Esophagus muscularis mucosa (tissue), 4 donors: Measurements from ENCODE around the gene DDO. TPM values are rescaled to one million over a fixed set of nuclear protein-coding genes. Genes with fewer than 3 reads are reported as not detected.
A peak's percentile ranks its signal among the peaks of the same experiment; 100 is the strongest.
"Not testable (repeated sequence)": the region's sequence is repeated elsewhere in the genome, so short reads cannot be mapped to it uniquely, and the experiment has no call there.

ENCODE experiments used
- DNase-seq: peaks from one replicate; pipeline ENCODE4 v3.0.0-alpha.2; 2017; ENCODE audit errors: extremely low spot score
- H3K27ac ChIP-seq, 4 donors: fragments of 200-600 bp; sonication (generic); replicated peaks in 1 of 4; 1 replicate in 3 of 4; 2 replicates in 1 of 4; pipeline ENCODE4 v1.5.1; 2016 to 2019; ENCODE audit warnings: mild to moderate bottlenecking in 1 of 4
- H3K27me3 ChIP-seq, 4 donors: fragments of 200-600 bp; sonication (generic); one replicate each; pipeline versions ENCODE4 v1.5.1 to v1.6.0; 2016 to 2019
- H3K36me3 ChIP-seq, 4 donors: fragments of 200-600 bp; sonication (generic); one replicate each; pipeline ENCODE4 v1.5.1; 2016 to 2019
- H3K4me1 ChIP-seq, 4 donors: fragments of 200-600 bp; sonication (generic); one replicate each; pipeline ENCODE4 v1.5.1; 2016 to 2019
- H3K4me3 ChIP-seq, 4 donors: fragments of 200-600 bp; sonication (generic); 1 replicate in 2 of 4; 2 replicates in 2 of 4; pipeline ENCODE4 v1.5.1; 2016 to 2019; ENCODE audit warnings: mild to moderate bottlenecking in 4 of 4, moderate library complexity in 1 of 4
- H3K9me3 ChIP-seq, 4 donors: fragments of 200-600 bp; sonication (generic); 1 replicate in 3 of 4; 2 replicates in 1 of 4; pipeline ENCODE4 v1.5.1; 2016 to 2019
- CTCF ChIP-seq, 3 experiments: fragments of 200-600 bp in 2 of 3; fragments of 450-650 bp in 1 of 3; sonication (generic) in 2 of 3; IDR thresholded peaks; one replicate each; pipeline ENCODE4 v1.5.1; 2017 to 2019; ENCODE audit warnings: antibody characterized with exemption in 3 of 3, mild to moderate bottlenecking in 2 of 3, moderate library complexity in 1 of 3
- EP300 ChIP-seq: sonication (generic); formaldehyde crosslinking; IDR thresholded peaks from one replicate; pipeline ENCODE4 v1.6.1; 2017; ENCODE audit warnings: antibody characterized with exemption
- POLR2A ChIP-seq: fragments of 450-650 bp; IDR thresholded peaks from one replicate; pipeline ENCODE4 v1.6.1; 2017; ENCODE audit warnings: antibody characterized with exemption, moderate library complexity, mild to moderate bottlenecking, low read depth
- POLR2AphosphoS5 ChIP-seq, 2 donors: sonication (generic); formaldehyde crosslinking; IDR thresholded peaks; one replicate each; pipeline ENCODE4 v1.6.1; 2017; ENCODE audit warnings: antibody characterized with exemption in 2 of 2
- WGBS: methylation state at CpG from one replicate; pipeline ENCODE4 v1.1.5; 2018; 5-methylcytosine and 5-hydroxymethylcytosine counted together
- intact Hi-C: fragments of 100-400 bp; cut with DNase I; formaldehyde crosslinking; loops from one replicate; pipeline ENCODE4 v1.15.1; 2023
- total RNA-seq, 4 donors: library from RNA; depleted of rRNA; stranded (reverse); fragments of >200 nt; gene quantifications; one replicate each; pipeline versions ENCODE4 v1.1.0 to v1.2.1, GENCODE V29; 2016

Gene DDO
- total RNA-seq, 4 donors from 2014 or later = 0.29 to 2.1 (median 1.1) TPM

- no peaks in the 10 kb centered on the region for H3K9me3 ChIP-seq
- no peaks in the 10 kb centered on the region for H3K36me3 ChIP-seq
- H3K27me3 ChIP-seq = peaks cover 0 to 3% (median 0%) of the 10 kb centered on the region in 4 donors
- H3K27ac ChIP-seq = peak overlapping the region; percentile 94 to 98 (median 96)
- intact Hi-C loops = no loop called here
- peaks cover 4 to 100% (median 90%) of the 10 kb centered on the region in 4 donors for H3K4me1 ChIP-seq
- peak overlapping the region in 1 of 4 donors; percentile 1 for H3K4me3 ChIP-seq
- TF ChIP-seq EP300 (no peak), POLR2A (no peak), POLR2AphosphoS5 (IDR thresholded peaks at IDR 0.05) (peak in 1 of 2 donors; percentile 54), CTCF (IDR thresholded peaks at IDR 0.05) (no peak)
- 24% methylated on average over 7 of the region's 7 CpGs for WGBS
- no peak for DNase-seq
Measured at GRCh38 chr6:110352563-110353262, 62.7 kb downstream of the DDO start.

- intact Hi-C loops = no loop called here
- Histone ChIP-seq H3K9me3 (no peaks in the 10 kb centered on the region), H3K27ac (peak overlapping the region; percentile 94 to 98 (median 96)), H3K4me3 (no peak overlapping the region), H3K36me3 (no peaks in the 10 kb centered on the region), H3K4me1 (peaks cover 4 to 96% (median 89%) of the 10 kb centered on the region in 4 donors), H3K27me3 (no peaks in the 10 kb centered on the region)
- no peak for DNase-seq
- WGBS = 58% methylated on average over 4 of the region's 4 CpGs
- no peak for TF ChIP-seq POLR2A
- TF ChIP-seq EP300 = no peak
- TF ChIP-seq CTCF (IDR thresholded peaks at IDR 0.05) = no peak
- no peak for TF ChIP-seq POLR2AphosphoS5 (IDR thresholded peaks at IDR 0.05)
Measured at GRCh38 chr6:110351986-110352385, 63.4 kb downstream of the DDO start.

- intact Hi-C loops = no loop called here
Measured at GRCh38 chr6:110351546-110351945, 63.8 kb downstream of the DDO start.

GRCh38 chr6:110350593-110350992 is 64.8 kb downstream of the DDO start:
- H3K9me3 ChIP-seq, H3K4me3 ChIP-seq, DNase-seq, H3K36me3 ChIP-seq, H3K27me3 ChIP-seq, intact Hi-C loops: not testable (repeated sequence)
- Histone ChIP-seq H3K4me1 (peaks cover 4 to 83% (median 76%) of the 10 kb centered on the region in 4 donors), H3K27ac (peak overlapping the region; percentile 94 to 98 (median 96))
- 98% methylated on average over 7 of the region's 7 CpGs for WGBS

More at GRCh38 chr6:110351546-110351945, 63.8 kb downstream of the DDO start:
- no peak for DNase-seq
- no peaks in the 10 kb centered on the region for H3K36me3 ChIP-seq
- peak overlapping the region; percentile 94 to 98 (median 96) for H3K27ac ChIP-seq
- 79% methylated on average over 3 of the region's 3 CpGs for WGBS
- H3K4me3 ChIP-seq = no peak overlapping the region
- TF ChIP-seq EP300 (no peak), POLR2A (no peak), POLR2AphosphoS5 (IDR thresholded peaks at IDR 0.05) (no peak), CTCF (IDR thresholded peaks at IDR 0.05) (no peak)
- no peaks in the 10 kb centered on the region for H3K9me3 ChIP-seq
- no peaks in the 10 kb centered on the region for H3K27me3 ChIP-seq
- H3K4me1 ChIP-seq = peaks cover 4 to 92% (median 85%) of the 10 kb centered on the region in 4 donors

- intact Hi-C loops = no loop called here
- Histone ChIP-seq H3K27me3 (no peaks in the 10 kb centered on the region), H3K4me1 (peaks cover 0 to 68% (median 62%) of the 10 kb centered on the region in 4 donors), H3K9me3 (no peaks in the 10 kb centered on the region), H3K4me3 (no peak overlapping the region), H3K36me3 (no peaks in the 10 kb centered on the region), H3K27ac (peak overlapping the region; percentile 62 to 98 (median 95))
- no peak for DNase-seq
- TF ChIP-seq EP300 (no peak), POLR2AphosphoS5 (IDR thresholded peaks at IDR 0.05) (no peak), CTCF (IDR thresholded peaks at IDR 0.05) (no peak), POLR2A (no peak)
- 81% methylated on average over 10 of the region's 11 CpGs for WGBS
Measured at GRCh38 chr6:110348961-110349690, 66.2 kb downstream of the DDO start.
